Naive B cell (primary cell): ENCODE results near the gene CDC42BPB. TPM values are rescaled to one million over a fixed set of nuclear protein-coding genes. Genes with fewer than 3 reads are reported as not detected.

Source experiments
- ATAC-seq, 2 donors: fragments of 150-1000 bp; cut with Tn5 transposase; 2 replicates each; pipeline ENCODE4 v1.10.0; 2021; ENCODE audit warnings: low read depth in 2 of 2, mild to moderate bottlenecking in 2 of 2, moderate library complexity in 2 of 2
- DNase-seq: peaks from one replicate; pipeline ENCODE4 v3.0.0; 2022
- H3K27ac Mint-ChIP-seq, 6 donors: one replicate each; pipeline ENCODE4 v1.8.0; 2020 to 2022; ENCODE audit warnings: mild to moderate bottlenecking in 6 of 6, mixed read lengths in 6 of 6, moderate library complexity in 5 of 6, inconsistent platforms in 2 of 6
- H3K27me3 Mint-ChIP-seq, 3 donors: one replicate each; pipeline ENCODE4 v1.8.0; 2021 to 2022; ENCODE audit warnings: mixed read lengths in 3 of 3, mild to moderate bottlenecking in 1 of 3
- H3K36me3 Mint-ChIP-seq, 2 donors: one replicate each; pipeline ENCODE4 v1.8.0; 2020 to 2022; ENCODE audit warnings: mixed read lengths in 2 of 2, inconsistent platforms in 1 of 2, mild to moderate bottlenecking in 1 of 2
- H3K4me1 Mint-ChIP-seq, 3 donors: one replicate each; pipeline ENCODE4 v1.8.0; 2020 to 2022; ENCODE audit warnings: mixed read lengths in 3 of 3, inconsistent platforms in 1 of 3, mild to moderate bottlenecking in 1 of 3, moderate library complexity in 1 of 3
- H3K4me3 Mint-ChIP-seq, 8 donors: one replicate each; pipeline ENCODE4 v1.8.0; 2020 to 2022; ENCODE audit warnings: mild to moderate bottlenecking in 8 of 8, mixed read lengths in 8 of 8, moderate library complexity in 8 of 8, inconsistent platforms in 2 of 8
- H3K9me3 Mint-ChIP-seq, 7 donors: one replicate each; pipeline ENCODE4 v1.8.0; 2020 to 2022; ENCODE audit warnings: mixed read lengths in 7 of 7, mild to moderate bottlenecking in 5 of 7, inconsistent platforms in 2 of 7, moderate library complexity in 1 of 7
- polyA plus RNA-seq, 6 donors: library from polyadenylated mRNA; unstranded; fragments of 300-500 nt; fragmentation: Illumina TruSeq; gene quantifications; one replicate each; pipeline ENCODE4 v1.2.3, GENCODE V29; 2021; ENCODE audit warnings: low read depth in 6 of 6

Gene CDC42BPB
- polyA plus RNA-seq, 6 donors from 2014 or later: 0.81 to 2.7 (median 0.97) TPM; not detected in 1

GRCh38 chr14:103022002-103022684, 35.2 kb downstream of the CDC42BPB start:
- H3K36me3 Mint-ChIP-seq: peaks cover 0 to 4% of the 10 kb centered on the region in 2 donors
- ATAC-seq (no peak), DNase-seq (no peak)
- peaks cover 15 to 38% (median 28%) of the 10 kb centered on the region in 3 donors for H3K4me1 Mint-ChIP-seq
- peak overlapping the region in 1 of 6 donors; percentile 44 for H3K27ac Mint-ChIP-seq
- H3K9me3 Mint-ChIP-seq: peaks cover 0 to 13% (median 0%) of the 10 kb centered on the region in 7 donors
- no peak overlapping the region for H3K4me3 Mint-ChIP-seq
- H3K27me3 Mint-ChIP-seq: peaks cover 0 to 21% (median 0%) of the 10 kb centered on the region in 3 donors

- ATAC-seq (no peak), DNase-seq (no peak)
- peaks cover 0 to 9% (median 0%) of the 10 kb centered on the region in 7 donors for H3K9me3 Mint-ChIP-seq
- H3K4me1 Mint-ChIP-seq: peaks cover 12 to 40% (median 32%) of the 10 kb centered on the region in 3 donors
- H3K36me3 Mint-ChIP-seq: peaks cover 0 to under 1% of the 10 kb centered on the region in 2 donors
- peak overlapping the region in 2 of 6 donors; percentile 11 to 14 for H3K27ac Mint-ChIP-seq
- peak overlapping the region in 1 of 8 donors; percentile 47 for H3K4me3 Mint-ChIP-seq
- peaks cover 0 to 21% (median 0%) of the 10 kb centered on the region in 3 donors for H3K27me3 Mint-ChIP-seq
Observed at GRCh38 chr14:103021684-103022001, 35.7 kb downstream of the CDC42BPB start.

- Mint-ChIP-seq H3K36me3 (no peaks in the 10 kb centered on the region), H3K27ac (peak overlapping the region in 1 of 6 donors; percentile 34), H3K4me1 (peaks cover 17 to 41% (median 34%) of the 10 kb centered on the region in 3 donors), H3K4me3 (no peak overlapping the region), H3K27me3 (peaks cover 0 to 21% (median 0%) of the 10 kb centered on the region in 3 donors), H3K9me3 (peaks cover 0 to 4% (median 0%) of the 10 kb centered on the region in 7 donors)
- no peak for DNase-seq
- ATAC-seq: no peak
Observed at GRCh38 chr14:103020271-103021170, 36.8 kb downstream of the CDC42BPB start.

- Mint-ChIP-seq H3K4me3 (no peak overlapping the region), H3K36me3 (no peaks in the 10 kb centered on the region), H3K9me3 (no peaks in the 10 kb centered on the region), H3K27me3 (peaks cover 0 to 21% (median 0%) of the 10 kb centered on the region in 3 donors), H3K27ac (no peak overlapping the region), H3K4me1 (peaks cover 24 to 42% (median 37%) of the 10 kb centered on the region in 3 donors)
- ATAC-seq (no peak), DNase-seq (no peak)
Observed at GRCh38 chr14:103019826-103020225, 37.5 kb downstream of the CDC42BPB start.

- H3K4me3 Mint-ChIP-seq: no peak overlapping the region
- no peaks in the 10 kb centered on the region for H3K36me3 Mint-ChIP-seq
- ATAC-seq: no peak
- no peak for DNase-seq
- no peak overlapping the region for H3K27ac Mint-ChIP-seq
- peaks cover 0 to 25% (median 0%) of the 10 kb centered on the region in 3 donors for H3K27me3 Mint-ChIP-seq
- H3K4me1 Mint-ChIP-seq: peaks cover 30 to 46% (median 42%) of the 10 kb centered on the region in 3 donors
- H3K9me3 Mint-ChIP-seq: no peaks in the 10 kb centered on the region
Observed at GRCh38 chr14:103019236-103019635, 38.1 kb downstream of the CDC42BPB start.

- H3K27ac Mint-ChIP-seq: peak overlapping the region in 1 of 6 donors; percentile 63
- no peaks in the 10 kb centered on the region for H3K36me3 Mint-ChIP-seq
- H3K4me1 Mint-ChIP-seq: peaks cover 27 to 34% (median 33%) of the 10 kb centered on the region in 3 donors
- H3K9me3 Mint-ChIP-seq: no peaks in the 10 kb centered on the region
- H3K4me3 Mint-ChIP-seq: no peak overlapping the region
- no peak for ATAC-seq
- peaks cover 0 to 19% (median 0%) of the 10 kb centered on the region in 3 donors for H3K27me3 Mint-ChIP-seq
- DNase-seq: no peak
Observed at GRCh38 chr14:103016594-103016993, 40.8 kb downstream of the CDC42BPB start.

GRCh38 chr14:103016071-103016470, 41.3 kb downstream of the CDC42BPB start:
- H3K27ac Mint-ChIP-seq: peak overlapping the region in 1 of 6 donors; percentile 10
- no peaks in the 10 kb centered on the region for H3K9me3 Mint-ChIP-seq
- H3K27me3 Mint-ChIP-seq: peaks cover 0 to 19% (median 0%) of the 10 kb centered on the region in 3 donors
- no peak overlapping the region for H3K4me3 Mint-ChIP-seq
- no peak for DNase-seq
- ATAC-seq: no peak
- H3K36me3 Mint-ChIP-seq: no peaks in the 10 kb centered on the region
- peaks cover 25 to 31% (median 29%) of the 10 kb centered on the region in 3 donors for H3K4me1 Mint-ChIP-seq

- peak overlapping the region in 1 of 6 donors; percentile 49 for H3K27ac Mint-ChIP-seq
- DNase-seq (no peak), ATAC-seq (no peak)
- no peaks in the 10 kb centered on the region for H3K36me3 Mint-ChIP-seq
- peaks cover 25 to 30% (median 29%) of the 10 kb centered on the region in 3 donors for H3K4me1 Mint-ChIP-seq
- H3K4me3 Mint-ChIP-seq: no peak overlapping the region
- H3K27me3 Mint-ChIP-seq: peaks cover 0 to 17% (median 0%) of the 10 kb centered on the region in 3 donors
- H3K9me3 Mint-ChIP-seq: no peaks in the 10 kb centered on the region
Observed at GRCh38 chr14:103015426-103015825, 41.9 kb downstream of the CDC42BPB start.

- no peak for ATAC-seq
- no peak for DNase-seq
- no peaks in the 10 kb centered on the region for H3K9me3 Mint-ChIP-seq
- H3K4me1 Mint-ChIP-seq: peaks cover 25 to 29% (median 27%) of the 10 kb centered on the region in 3 donors
- H3K27ac Mint-ChIP-seq: peak overlapping the region in 4 of 6 donors; percentile 60 to 84 (median 76)
- peak overlapping the region in 1 of 8 donors; percentile 20 for H3K4me3 Mint-ChIP-seq
- H3K27me3 Mint-ChIP-seq: peaks cover 0 to 14% (median 0%) of the 10 kb centered on the region in 3 donors
- no peaks in the 10 kb centered on the region for H3K36me3 Mint-ChIP-seq
Observed at GRCh38 chr14:103014466-103015228, 42.7 kb downstream of the CDC42BPB start.

- Mint-ChIP-seq H3K4me3 (peak overlapping the region in 1 of 8 donors; percentile 16), H3K4me1 (peaks cover 17 to 23% (median 21%) of the 10 kb centered on the region in 3 donors), H3K27ac (peak overlapping the region in 1 of 6 donors; percentile 64), H3K9me3 (no peaks in the 10 kb centered on the region), H3K27me3 (peaks cover 0 to 8% (median 0%) of the 10 kb centered on the region in 3 donors), H3K36me3 (peaks cover 0 to under 1% of the 10 kb centered on the region in 2 donors)
- no peak for DNase-seq
- no peak for ATAC-seq
Observed at GRCh38 chr14:103013028-103013427, 44.3 kb downstream of the CDC42BPB start.

- Mint-ChIP-seq H3K9me3 (no peaks in the 10 kb centered on the region), H3K36me3 (peaks cover 10 to 16% of the 10 kb centered on the region in 2 donors), H3K27me3 (peaks cover 0 to 2% (median 0%) of the 10 kb centered on the region in 3 donors), H3K27ac (no peak overlapping the region), H3K4me1 (peaks cover 4 to 10% (median 9%) of the 10 kb centered on the region in 3 donors), H3K4me3 (no peak overlapping the region)
- DNase-seq (no peak), ATAC-seq (no peak)
Observed at GRCh38 chr14:103009559-103009958, 47.8 kb downstream of the CDC42BPB start.

- Mint-ChIP-seq H3K27ac (no peak overlapping the region), H3K36me3 (peaks cover 10 to 16% of the 10 kb centered on the region in 2 donors), H3K9me3 (no peaks in the 10 kb centered on the region), H3K27me3 (no peaks in the 10 kb centered on the region), H3K4me1 (peaks cover 0 to 6% (median 2%) of the 10 kb centered on the region in 3 donors), H3K4me3 (no peak overlapping the region)
- no peak for DNase-seq
- no peak for ATAC-seq
Observed at GRCh38 chr14:103008768-103009357, 48.5 kb downstream of the CDC42BPB start.
